Keratinocyte (primary cell): ENCODE data around the gene UNC93A. TPM values are rescaled to one million over a fixed set of nuclear protein-coding genes. Genes with fewer than 3 reads are reported as not detected.
"Not testable (repeated sequence)": the region's sequence is repeated elsewhere in the genome, so short reads cannot be mapped to it uniquely, and the experiment has no call there.

Source experiments
- DNase-seq: peaks from one replicate; pipeline ENCODE4 v3.0.0-alpha.2; 2011; ENCODE audit warnings: low read depth, missing footprints, low spot score
- FAIRE-seq: peaks from 2 replicates; lab custom pipeline; 2011; peaks lifted over from hg19 to GRCh38; lab: Jason Lieb, UNC
- H2AFZ ChIP-seq: 2 replicates; pipeline ENCODE4 v1.6.0; 2012; ENCODE audit warnings: low read length, control low read depth, inconsistent platforms; ENCODE audit not compliant: control insufficient read depth
- H3K27ac ChIP-seq: 2 replicates; pipeline ENCODE4 v1.5.1; 2011; ENCODE audit warnings: low read length; ENCODE audit not compliant: control insufficient read depth, insufficient read depth
- H3K27me3 ChIP-seq: 3 replicates; pipeline ENCODE4 v1.6.0; 2011; ENCODE audit warnings: low read length; ENCODE audit not compliant: control insufficient read depth, insufficient read depth; ENCODE audit errors: extremely low read depth
- H3K36me3 ChIP-seq, 2 experiments: 2 replicates in 1 of 2; 3 replicates in 1 of 2; pipeline ENCODE4 v1.5.1; 2011; ENCODE audit warnings: low read length in 2 of 2, mild to moderate bottlenecking in 1 of 2; ENCODE audit not compliant: control insufficient read depth in 2 of 2, insufficient read depth in 2 of 2; ENCODE audit errors: extremely low read depth in 1 of 2
- H3K4me1 ChIP-seq: 3 replicates; pipeline ENCODE4 v1.5.1; 2011; ENCODE audit warnings: low read length; ENCODE audit not compliant: control insufficient read depth, insufficient read depth; ENCODE audit errors: extremely low read depth
- H3K4me2 ChIP-seq: 3 replicates; pipeline ENCODE4 v1.6.0; 2011; ENCODE audit warnings: low read depth, low read length; ENCODE audit not compliant: control insufficient read depth, insufficient read depth; ENCODE audit errors: extremely low read depth
- H3K4me3 ChIP-seq, 3 experiments: fragments of 200-600 bp in 1 of 3; sonication (generic) in 1 of 3; 2 replicates in 2 of 3; 3 replicates in 1 of 3; pipeline ENCODE4 v1.5.1; 2011 to 2016; ENCODE audit warnings: low read length in 3 of 3, mild to moderate bottlenecking in 3 of 3, control low read depth in 2 of 3, inconsistent platforms in 1 of 3, low read depth in 1 of 3, mixed read lengths in 1 of 3, mixed run types in 1 of 3, moderate library complexity in 1 of 3; ENCODE audit not compliant: control insufficient read depth in 2 of 3, insufficient read depth in 2 of 3; ENCODE audit errors: extremely low read depth in 1 of 3
- H3K79me2 ChIP-seq: 2 replicates; pipeline ENCODE4 v1.6.0; 2012; ENCODE audit warnings: low read length; ENCODE audit not compliant: control insufficient read depth, insufficient read depth
- H3K9ac ChIP-seq: 3 replicates; pipeline ENCODE4 v1.6.0; 2011; ENCODE audit warnings: low read length; ENCODE audit not compliant: control insufficient read depth, insufficient read depth; ENCODE audit errors: extremely low read depth
- H3K9me1 ChIP-seq: 3 replicates; pipeline ENCODE4 v1.6.0; 2011; ENCODE audit warnings: low read length; ENCODE audit not compliant: control insufficient read depth, insufficient read depth; ENCODE audit errors: extremely low read depth
- H3K9me3 ChIP-seq: 2 replicates; pipeline ENCODE4 v1.5.1; 2012; ENCODE audit warnings: low read depth, low read length; ENCODE audit not compliant: control insufficient read depth
- H4K20me1 ChIP-seq: 3 replicates; pipeline ENCODE4 v1.6.0; 2011; ENCODE audit warnings: low read length; ENCODE audit not compliant: control insufficient read depth, insufficient read depth; ENCODE audit errors: extremely low read depth
- CTCF ChIP-seq, 3 experiments: IDR thresholded peaks in 1 of 3; conservative IDR thresholded peaks in 1 of 3; optimal IDR thresholded peaks in 1 of 3; 2 replicates in 2 of 3; 3 replicates in 1 of 3; pipeline versions ENCODE3 to v1.5.1; 2011; ENCODE audit warnings: low read length in 3 of 3, mild to moderate bottlenecking in 3 of 3, moderate library complexity in 2 of 3, control low read depth in 1 of 3, inconsistent platforms in 1 of 3; ENCODE audit not compliant: insufficient read depth in 2 of 3; ENCODE audit errors: extremely low read depth in 1 of 3
- EZH2 ChIP-seq: IDR thresholded peaks from one replicate; pipeline ENCODE4 v1.6.1; 2012; ENCODE audit warnings: inconsistent platforms, mild to moderate bottlenecking, low read length, moderate library complexity
- dilution Hi-C: fragments of 300-500 bp; cut with MboI; formaldehyde crosslinking; loops from one replicate; pipeline ENCODE4 v1.7.0; 2020; ENCODE audit warnings: low sequenced_read_pairs; ENCODE audit not compliant: extremely low pct_ligation_motif_present
- polyA plus RNA-seq, 5 experiments: library from polyadenylated mRNA; depleted of rRNA in 3 of 5; stranded (reverse) in 3 of 5; stranded (forward) in 1 of 5; unstranded in 1 of 5; fragments of >200 nt; gene quantifications; 1 replicate in 1 of 5; 2 replicates in 3 of 5; 3 replicates in 1 of 5; pipeline versions ENCODE4 v1.2.1 to v1.2.3, GENCODE V29; 2011 to 2012; ENCODE audit warnings: missing spikeins in 2 of 5, low read depth in 1 of 5, low replicate concordance in 1 of 5

Gene UNC93A
- polyA plus RNA-seq, 1 donor (not counting 4 experiments of a cell fraction or from before 2014, with no cell fraction given): not detected

DNA sequence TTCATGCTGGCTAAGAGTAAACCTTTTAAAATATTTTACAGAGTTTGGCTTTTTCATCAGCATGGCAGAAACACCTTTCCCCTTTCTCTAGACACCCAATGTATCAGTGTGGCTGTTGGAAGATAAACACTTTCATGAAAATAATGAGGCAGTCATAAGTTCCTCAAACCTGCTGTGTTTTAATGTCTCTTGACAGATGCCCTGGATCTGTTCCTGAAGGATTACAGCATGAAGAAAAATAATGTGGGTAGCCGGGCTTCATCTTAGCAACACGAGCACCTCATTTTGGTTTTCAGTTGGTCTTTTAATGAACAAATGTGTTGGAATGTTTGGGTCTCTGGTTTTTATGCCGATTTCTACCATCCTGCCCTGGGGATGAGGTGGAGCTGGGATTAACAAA lies 45.5 kb upstream of the UNC93A start:
- no peaks in the 10 kb centered on the region for H3K36me3 ChIP-seq
- H3K9ac ChIP-seq: no peak overlapping the region
- no peak overlapping the region for H3K4me3 ChIP-seq
- no peaks in the 10 kb centered on the region for H4K20me1 ChIP-seq
- H2AFZ ChIP-seq: no peak overlapping the region
- no peaks in the 10 kb centered on the region for H3K9me1 ChIP-seq
- no peaks in the 10 kb centered on the region for H3K79me2 ChIP-seq
- FAIRE-seq: no peak
- H3K9me3 ChIP-seq: no peaks in the 10 kb centered on the region
- H3K4me2 ChIP-seq: no peak overlapping the region
- no peak overlapping the region for H3K27ac ChIP-seq
- dilution Hi-C loops: no loop called here
- H3K4me1 ChIP-seq: no peaks in the 10 kb centered on the region
- DNase-seq: no peak
- H3K27me3 ChIP-seq: no peaks in the 10 kb centered on the region
- TF ChIP-seq EZH2 (no peak), CTCF (optimal IDR thresholded peaks at IDR 0.05 in 1 of 3, IDR thresholded peaks at IDR 0.05 in 1 of 3, conservative IDR thresholded peaks at IDR 0.05 in 1 of 3; ENCODE audit: extremely low read depth in 1 of 3, insufficient read depth in 2 of 3, low read length in 3 of 3) (no peak)

DNA sequence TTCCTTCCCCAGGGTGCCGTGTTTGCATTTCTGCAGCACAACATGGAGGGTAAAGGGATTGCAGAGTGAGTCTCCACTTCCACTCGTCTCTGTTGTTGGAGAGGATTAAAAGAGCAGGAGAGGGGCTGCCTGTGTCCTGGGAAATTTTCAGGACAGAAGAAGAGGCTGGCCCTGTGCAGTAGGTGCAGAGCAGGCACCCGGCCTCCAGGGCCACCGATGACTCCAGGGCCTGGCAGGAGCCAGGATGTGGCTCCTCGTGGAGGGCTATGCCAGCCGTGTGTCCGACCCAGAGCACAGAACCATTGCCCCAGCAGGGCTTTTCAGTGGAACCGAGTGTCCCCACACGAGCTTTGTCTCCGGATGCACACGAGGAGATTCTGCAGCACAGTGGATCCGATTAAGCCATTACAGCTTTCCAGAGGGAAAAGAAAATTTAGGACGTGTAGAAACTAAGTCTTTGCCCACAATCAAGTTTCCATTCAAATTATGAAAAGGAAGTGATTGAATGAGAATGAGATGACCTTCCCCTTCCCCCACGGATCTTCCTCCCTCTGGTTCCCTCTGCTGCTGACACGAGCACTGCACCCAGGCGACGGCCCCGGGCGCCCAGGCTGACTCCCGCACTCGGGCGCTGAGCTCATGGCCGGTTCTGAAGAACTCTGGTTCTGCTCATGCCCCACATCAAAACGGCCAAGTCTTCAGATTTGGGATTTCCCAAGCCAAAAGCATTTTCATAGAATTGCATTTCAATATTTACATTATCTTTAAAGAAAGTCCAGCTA lies 43.1 kb upstream of the UNC93A start:
- Histone ChIP-seq H3K27me3 (no peaks in the 10 kb centered on the region), H3K36me3 (no peaks in the 10 kb centered on the region), H3K9me1 (no peaks in the 10 kb centered on the region), H3K4me2 (no peak overlapping the region), H2AFZ (no peak overlapping the region), H3K4me1 (no peaks in the 10 kb centered on the region), H3K9me3 (no peaks in the 10 kb centered on the region), H3K4me3 (no peak overlapping the region), H3K27ac (no peak overlapping the region), H3K79me2 (no peaks in the 10 kb centered on the region), H4K20me1 (no peaks in the 10 kb centered on the region), H3K9ac (no peak overlapping the region)
- FAIRE-seq (no peak), DNase-seq (no peak)
- TF ChIP-seq CTCF (optimal IDR thresholded peaks at IDR 0.05 in 1 of 3, IDR thresholded peaks at IDR 0.05 in 1 of 3, conservative IDR thresholded peaks at IDR 0.05 in 1 of 3; ENCODE audit: extremely low read depth in 1 of 3, insufficient read depth in 2 of 3, low read length in 3 of 3) (no peak), EZH2 (no peak)
- dilution Hi-C loops: no loop called here

DNA sequence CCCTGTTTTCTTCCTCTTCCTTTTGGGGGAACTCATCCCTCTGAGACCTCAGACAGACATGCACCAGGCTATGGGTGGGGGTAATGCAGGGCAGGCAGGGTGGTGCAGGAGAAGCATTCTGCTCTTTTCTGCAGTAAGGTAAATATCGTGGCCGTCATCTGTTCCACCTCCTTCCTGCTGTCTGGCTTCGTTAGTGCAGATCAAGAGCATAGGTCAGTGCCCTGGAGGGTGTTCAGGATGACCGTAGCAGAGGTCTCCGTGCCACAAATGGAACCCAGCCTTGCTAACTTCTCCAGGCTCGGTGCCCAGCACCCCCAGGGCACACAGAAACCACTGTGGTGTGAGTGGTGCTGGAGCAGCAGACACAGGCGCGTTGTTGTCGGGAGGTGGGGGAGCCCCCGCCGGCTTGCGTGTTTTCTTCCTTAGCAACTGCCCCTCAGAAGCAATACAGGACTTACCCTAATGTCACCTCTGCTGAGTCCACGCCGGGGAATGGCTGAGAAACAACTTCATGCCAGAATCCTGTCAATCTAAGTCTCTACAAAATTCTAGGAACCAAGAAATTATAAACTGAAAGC lies 42.1 kb upstream of the UNC93A start:
- DNase-seq, H3K9me3 ChIP-seq, H4K20me1 ChIP-seq, H3K36me3 ChIP-seq, H3K27me3 ChIP-seq, H3K9me1 ChIP-seq, H3K9ac ChIP-seq, H3K4me2 ChIP-seq, H3K4me1 ChIP-seq, H3K27ac ChIP-seq, FAIRE-seq, H3K4me3 ChIP-seq, dilution Hi-C loops, H2AFZ ChIP-seq, H3K79me2 ChIP-seq: not testable (repeated sequence)
